ENCODE measurements around the gene LSM2.

LSM2 gene

GRCh38 chr6:31781244-31782125 lies 25.3 kb downstream of the LSM2 start:
- H3K79me2 ChIP-seq (ENCODE audit: insufficient read depth, low read length), result no peaks in the 10 kb centered on the region
- H3K36me3 ChIP-seq (ENCODE audit: insufficient read depth, low read length), result peaks cover 55% of the 10 kb centered on the region; the same call in 1 of the 2 replicates
- H2AFZ ChIP-seq (ENCODE audit: low read length), result no peak overlapping the region
- H3K9me3 ChIP-seq (ENCODE audit: insufficient read depth, low read depth, low read length), result no peaks in the 10 kb centered on the region
- TF ChIP-seq CTCF (conservative IDR thresholded peaks at IDR 0.05; ENCODE audit: low read length), result no peak
- TF ChIP-seq EZH2phosphoT487 (IDR thresholded peaks at IDR 0.05; ENCODE audit: borderline replicate concordance), result no peak
- no peaks in the 10 kb centered on the region for H3K9me2 ChIP-seq (replicated peaks; ENCODE audit: low read depth, low read length)
- H4K20me1 ChIP-seq (ENCODE audit: insufficient read depth, low read length, poor library complexity, severe bottlenecking), result no peaks in the 10 kb centered on the region
- H3F3A ChIP-seq (ENCODE audit: low read depth), result no peaks in the 10 kb centered on the region
- H3K27me3 ChIP-seq (ENCODE audit: insufficient read depth, low read length, poor library complexity, severe bottlenecking), result no peaks in the 10 kb centered on the region
- no peak overlapping the region for H3K4me2 ChIP-seq (ENCODE audit: low read depth, low read length, poor library complexity, severe bottlenecking)
- H3K9ac ChIP-seq (ENCODE audit: low read depth, low read length, poor library complexity, severe bottlenecking), result no peak overlapping the region
- no peak overlapping the region for H3K4me3 ChIP-seq (ENCODE audit: low read length, poor library complexity, severe bottlenecking)
- peaks cover 8% of the 10 kb centered on the region for H3K4me1 ChIP-seq (ENCODE audit: insufficient read depth, low read length, poor library complexity, severe bottlenecking)

- TF ChIP-seq CTCF (conservative IDR thresholded peaks at IDR 0.05; ENCODE audit: low read length), result no peak
- no peak for TF ChIP-seq EZH2phosphoT487 (IDR thresholded peaks at IDR 0.05; ENCODE audit: borderline replicate concordance)
- H3F3A ChIP-seq (ENCODE audit: low read depth), result no peaks in the 10 kb centered on the region
- H3K4me2 ChIP-seq (ENCODE audit: low read depth, low read length, poor library complexity, severe bottlenecking), result no peak overlapping the region
- no peaks in the 10 kb centered on the region for H4K20me1 ChIP-seq (ENCODE audit: insufficient read depth, low read length, poor library complexity, severe bottlenecking)
- no peak overlapping the region for H3K4me3 ChIP-seq (ENCODE audit: low read length, poor library complexity, severe bottlenecking)
- H3K27me3 ChIP-seq (ENCODE audit: insufficient read depth, low read length, poor library complexity, severe bottlenecking), result no peaks in the 10 kb centered on the region
- H3K36me3 ChIP-seq (ENCODE audit: insufficient read depth, low read length), result peaks cover 54% of the 10 kb centered on the region; the same call in 1 of the 2 replicates
- peaks cover 8% of the 10 kb centered on the region for H3K4me1 ChIP-seq (ENCODE audit: insufficient read depth, low read length, poor library complexity, severe bottlenecking)
- H3K79me2 ChIP-seq (ENCODE audit: insufficient read depth, low read length), result no peaks in the 10 kb centered on the region
- H2AFZ ChIP-seq (ENCODE audit: low read length), result no peak overlapping the region
- no peaks in the 10 kb centered on the region for H3K9me2 ChIP-seq (replicated peaks; ENCODE audit: low read depth, low read length)
- H3K9ac ChIP-seq (ENCODE audit: low read depth, low read length, poor library complexity, severe bottlenecking), result no peak overlapping the region
- H3K9me3 ChIP-seq (ENCODE audit: insufficient read depth, low read depth, low read length), result no peaks in the 10 kb centered on the region
Observed at GRCh38 chr6:31780507-31781243, 26.1 kb downstream of the LSM2 start.

- no peaks in the 10 kb centered on the region for H3K9me2 ChIP-seq (replicated peaks; ENCODE audit: low read depth, low read length)
- no peak overlapping the region for H2AFZ ChIP-seq (ENCODE audit: low read length)
- H3K9ac ChIP-seq (ENCODE audit: low read depth, low read length, poor library complexity, severe bottlenecking), result no peak overlapping the region
- H3K9me3 ChIP-seq (ENCODE audit: insufficient read depth, low read depth, low read length), result no peaks in the 10 kb centered on the region
- peaks cover 8% of the 10 kb centered on the region for H3K4me1 ChIP-seq (ENCODE audit: insufficient read depth, low read length, poor library complexity, severe bottlenecking)
- no peak overlapping the region for H3K4me3 ChIP-seq (ENCODE audit: low read length, poor library complexity, severe bottlenecking)
- no peaks in the 10 kb centered on the region for H4K20me1 ChIP-seq (ENCODE audit: insufficient read depth, low read length, poor library complexity, severe bottlenecking)
- no peak overlapping the region for H3K4me2 ChIP-seq (ENCODE audit: low read depth, low read length, poor library complexity, severe bottlenecking)
- no peaks in the 10 kb centered on the region for H3F3A ChIP-seq (ENCODE audit: low read depth)
- no peaks in the 10 kb centered on the region for H3K79me2 ChIP-seq (ENCODE audit: insufficient read depth, low read length)
- no peaks in the 10 kb centered on the region for H3K27me3 ChIP-seq (ENCODE audit: insufficient read depth, low read length, poor library complexity, severe bottlenecking)
- peaks cover 46% of the 10 kb centered on the region; the same call in 1 of the 2 replicates for H3K36me3 ChIP-seq (ENCODE audit: insufficient read depth, low read length)
- TF ChIP-seq CTCF (conservative IDR thresholded peaks at IDR 0.05; ENCODE audit: low read length) (no peak), EZH2phosphoT487 (IDR thresholded peaks at IDR 0.05; ENCODE audit: borderline replicate concordance) (no peak)
Observed at GRCh38 chr6:31779908-31780307, 26.9 kb downstream of the LSM2 start.

Data from Loucy (cell line).